GM23248 (cell line): ENCODE data around the gene DRC3. TPM values are rescaled to one million over a fixed set of nuclear protein-coding genes. Genes with fewer than 3 reads are reported as not detected.
A peak's percentile ranks its signal among the peaks of the same experiment; 100 is the strongest.

Experiments used
- DNase-seq: peaks from one replicate; pipeline ENCODE4 v3.0.0-alpha.2; 2015
- H2AFZ ChIP-seq: fragments of 200-600 bp; sonication (generic); 2 replicates; pipeline ENCODE4 v1.6.1; 2016; ENCODE audit warnings: antibody characterized with exemption
- H3F3A ChIP-seq: fragments of 200-600 bp; sonication (generic); 2 replicates; pipeline ENCODE4 v1.6.1; 2016; ENCODE audit warnings: mild to moderate bottlenecking, antibody characterized with exemption, mixed run types; ENCODE audit not compliant: insufficient read depth
- H3K27ac ChIP-seq: fragments of 200-600 bp; sonication (generic); 2 replicates; pipeline ENCODE4 v1.5.1; 2016; ENCODE audit warnings: mild to moderate bottlenecking
- H3K27me3 ChIP-seq: fragments of 200-600 bp; sonication (generic); replicated peaks from 2 replicates; pipeline ENCODE4 v1.6.1; 2016; ENCODE audit warnings: mild to moderate bottlenecking; ENCODE audit not compliant: insufficient read depth
- H3K36me3 ChIP-seq: fragments of 200-600 bp; sonication (generic); 2 replicates; pipeline ENCODE4 v1.6.1; 2016; ENCODE audit warnings: low read depth, mild to moderate bottlenecking
- H3K4me1 ChIP-seq: fragments of 200-600 bp; sonication (generic); 2 replicates; pipeline ENCODE4 v1.6.1; 2016; ENCODE audit warnings: mild to moderate bottlenecking; ENCODE audit not compliant: insufficient read depth
- H3K4me2 ChIP-seq: fragments of 200-600 bp; sonication (generic); one replicate; pipeline ENCODE4 v1.6.1; 2016; ENCODE audit warnings: mild to moderate bottlenecking; ENCODE audit not compliant: unreplicated experiment
- H3K4me3 ChIP-seq: fragments of 200-600 bp; sonication (generic); 2 replicates; pipeline ENCODE4 v1.5.1; 2016; ENCODE audit warnings: mild to moderate bottlenecking
- H3K79me2 ChIP-seq: fragments of 200-600 bp; sonication (generic); 2 replicates; pipeline ENCODE4 v1.6.1; 2016; ENCODE audit warnings: mild to moderate bottlenecking; ENCODE audit not compliant: insufficient read depth
- H3K9ac ChIP-seq: fragments of 200-600 bp; sonication (generic); 2 replicates; pipeline ENCODE4 v1.6.1; 2016; ENCODE audit warnings: mild to moderate bottlenecking
- H3K9me2 ChIP-seq: fragments of 200-600 bp; sonication (generic); 2 replicates; pipeline ENCODE4 v1.6.1; 2016; ENCODE audit warnings: mixed run types, mild to moderate bottlenecking, moderate library complexity; ENCODE audit not compliant: insufficient read depth
- H3K9me3 ChIP-seq: fragments of 200-600 bp; sonication (generic); one replicate; pipeline ENCODE4 v1.6.1; 2017; ENCODE audit warnings: low read depth
- H4K20me1 ChIP-seq: fragments of 200-600 bp; sonication (generic); 2 replicates; pipeline ENCODE4 v1.6.0; 2016; ENCODE audit not compliant: insufficient read depth
- EZH2 ChIP-seq: fragments of 200-600 bp; sonication (generic); IDR thresholded peaks from 2 replicates; pipeline ENCODE4 v1.6.1; 2018; ENCODE audit warnings: antibody characterized with exemption, mild to moderate bottlenecking; ENCODE audit not compliant: insufficient read depth, poor library complexity, severe bottlenecking
- EZH2phosphoT487 ChIP-seq: fragments of 200-600 bp; sonication (generic); IDR thresholded peaks from 2 replicates; pipeline ENCODE4 v1.6.1; 2018; ENCODE audit warnings: antibody characterized with exemption, moderate library complexity, mild to moderate bottlenecking, low read depth; ENCODE audit not compliant: insufficient read depth
- WGBS, 2 experiments: methylation state at CpG; one replicate each; pipeline ENCODE4 v1.1.6; 2015 to 2017; ENCODE audit warnings: low lambda C conversion rate in 2 of 2, low coverage in 1 of 2; ENCODE audit errors: missing lambda C conversion rate in 2 of 2; 5-methylcytosine and 5-hydroxymethylcytosine counted together
- in situ Hi-C: fragments of 300-500 bp; cut with MboI; formaldehyde crosslinking; loops from 2 replicates; pipeline ENCODE4 v1.15.0; 2020
- polyA plus RNA-seq: library from polyadenylated mRNA; unstranded; fragments of >200 nt; fragmentation: Nextera tagmentation; extraction: Ambion mirVana; gene quantifications from 2 replicates; pipeline ENCODE4 v1.2.1, GENCODE V29; 2016
- total RNA-seq: library from RNA; depleted of rRNA; stranded (reverse); fragments of >200 nt; shearing (Covaris generic); gene quantifications from 2 replicates; pipeline ENCODE4 v1.2.3, GENCODE V29; 2014

The DRC3 gene
- total and polyA plus RNA-seq, 2 experiments from 2014 or later = 3.2 to 3.6 TPM

- no peak overlapping the region for H3K9ac ChIP-seq
- H3K4me2 ChIP-seq = no peak overlapping the region
- H2AFZ ChIP-seq = no peak overlapping the region
- no peaks in the 10 kb centered on the region for H3K9me2 ChIP-seq
- H3K4me3 ChIP-seq = no peak overlapping the region
- peaks cover 3% of the 10 kb centered on the region; the same call in 1 of the 2 replicates for H3F3A ChIP-seq
- no peaks in the 10 kb centered on the region for H3K27me3 ChIP-seq
- in situ Hi-C loops = loop anchor here (25.0 kb wide), 1 partner anchor 345 kb away; the partner anchor contains the start of gene RAI1
- 80% methylated on average over 2 of the region's 2 CpGs for WGBS, 2 experiments
- peaks cover 40% of the 10 kb centered on the region for H3K79me2 ChIP-seq
- H4K20me1 ChIP-seq = no peaks in the 10 kb centered on the region
- no peaks in the 10 kb centered on the region for H3K9me3 ChIP-seq
- H3K27ac ChIP-seq = no peak overlapping the region
- no peaks in the 10 kb centered on the region for H3K36me3 ChIP-seq
- DNase-seq = no peak
- H3K4me1 ChIP-seq = peaks cover 4% of the 10 kb centered on the region
- TF ChIP-seq EZH2phosphoT487 = no peak
These were observed 59.3 kb downstream of the DRC3 start for GRCh38 chr17:18031955-18032354.

- Histone ChIP-seq H3K27me3 (no peaks in the 10 kb centered on the region), H3K36me3 (no peaks in the 10 kb centered on the region), H3K9ac (no peak overlapping the region), H3K27ac (no peak overlapping the region), H3K4me1 (peaks cover 7% of the 10 kb centered on the region), H3K4me2 (no peak overlapping the region), H3K4me3 (no peak overlapping the region), H4K20me1 (no peaks in the 10 kb centered on the region), H3K79me2 (peaks cover 56% of the 10 kb centered on the region), H3K9me2 (no peaks in the 10 kb centered on the region), H3K9me3 (no peaks in the 10 kb centered on the region), H2AFZ (no peak overlapping the region), H3F3A (no peaks in the 10 kb centered on the region)
- TF ChIP-seq EZH2phosphoT487 (no peak), EZH2 (no peak)
- in situ Hi-C loops = loop anchor here (25.0 kb wide), 1 partner anchor 346 kb away; the partner anchor contains the start of gene RAI1
- DNase-seq = peak; percentile 93
- WGBS, 2 experiments = 10 to 16% methylated on average over 5 of the region's 5 CpGs
These were observed 60.9 kb downstream of the DRC3 start for GRCh38 chr17:18033442-18034099.

GRCh38 chr17:18035704-18036103, 63.0 kb downstream of the DRC3 start:
- no peaks in the 10 kb centered on the region for H3F3A ChIP-seq
- TF ChIP-seq EZH2phosphoT487 = no peak
- TF ChIP-seq EZH2 = no peak
- H3K36me3 ChIP-seq = no peaks in the 10 kb centered on the region
- WGBS, 2 experiments = 52 to 53% methylated on average over 2 of the region's 2 CpGs
- no peak for DNase-seq
- no peak overlapping the region for H3K4me2 ChIP-seq
- H3K9me2 ChIP-seq = no peaks in the 10 kb centered on the region
- peaks cover 9% of the 10 kb centered on the region for H3K4me1 ChIP-seq
- peaks cover 70% of the 10 kb centered on the region for H3K79me2 ChIP-seq
- no peaks in the 10 kb centered on the region for H3K9me3 ChIP-seq
- no peaks in the 10 kb centered on the region for H3K27me3 ChIP-seq
- in situ Hi-C loops = loop anchor here (25.0 kb wide), 1 partner anchor 348 kb away; the partner anchor contains the start of gene RAI1
- H3K9ac ChIP-seq = no peak overlapping the region
- H2AFZ ChIP-seq = no peak overlapping the region
- H3K4me3 ChIP-seq = no peak overlapping the region
- no peaks in the 10 kb centered on the region for H4K20me1 ChIP-seq
- no peak overlapping the region for H3K27ac ChIP-seq

- Histone ChIP-seq H3K36me3 (no peaks in the 10 kb centered on the region), H3K79me2 (peaks cover 83% of the 10 kb centered on the region), H3K27ac (no peak overlapping the region), H3K4me2 (peak overlapping the region; percentile 92), H3K4me3 (peak overlapping the region; percentile 86; the same call in 1 of the 2 replicates), H2AFZ (no peak overlapping the region), H4K20me1 (0 out of 2 replicates have a peak, but pooled peaks cover 4% of the 10 kb centered on the region), H3K4me1 (peaks cover 26% of the 10 kb centered on the region), H3K27me3 (no peaks in the 10 kb centered on the region), H3K9me3 (no peaks in the 10 kb centered on the region), H3F3A (peaks cover 12% of the 10 kb centered on the region), H3K9ac (0 out of 2 replicates have a peak overlapping the region, but pooled peaks have one; percentile 83), H3K9me2 (no peaks in the 10 kb centered on the region)
- no peak for DNase-seq
- WGBS, 2 experiments = 83 to 86% methylated on average over 6 of the region's 6 CpGs
- in situ Hi-C loops = loop anchor here (25.0 kb wide), 1 partner anchor 350 kb away; the partner anchor contains the start of gene RAI1
- TF ChIP-seq EZH2phosphoT487 (no peak), EZH2 (no peak)
These were observed 64.8 kb downstream of the DRC3 start for GRCh38 chr17:18037486-18037885.
